ENCODE measurements around the gene GEMIN5. TPM values are rescaled to one million over a fixed set of nuclear protein-coding genes. Genes with fewer than 3 reads are reported as not detected.

The GEMIN5 gene
- total and polyA plus RNA-seq, 2 of the 8 experiments (the other 6 are each of a cell fraction or from before 2014, with no cell fraction given): 12.8 to 47.0 TPM

DNA sequence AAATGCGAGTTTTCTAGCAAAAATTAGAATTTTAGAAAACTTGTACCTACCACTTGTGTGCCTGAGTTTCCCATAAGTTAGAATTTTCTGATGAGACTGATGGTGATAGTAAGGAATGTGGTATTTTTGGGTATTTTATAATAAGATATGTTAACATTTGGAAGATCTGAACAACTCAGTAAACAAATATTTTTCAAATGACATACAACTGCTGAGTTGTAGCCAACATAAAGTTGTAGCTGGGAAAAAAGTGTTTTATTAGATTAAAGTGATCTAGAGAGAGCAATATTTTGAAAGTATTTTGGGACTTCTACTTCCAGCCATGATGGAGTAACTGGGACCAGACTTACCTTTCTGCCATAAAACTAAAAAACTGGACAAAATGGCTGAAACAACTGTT, 37.9 kb downstream of the GEMIN5 start (continued):
- no peak for TF ChIP-seq SIN3A (conservative IDR thresholded peaks at IDR 0.05 in 1 of 2, IDR thresholded peaks at IDR 0.05 in 1 of 2; ENCODE audit: low read depth in 1 of 2, low read length in 2 of 2)
- TF ChIP-seq RXRA (IDR thresholded peaks at IDR 0.05; ENCODE audit: insufficient read depth, low read depth, low read length): no peak
- no peak for TF ChIP-seq TAF1 (IDR thresholded peaks at IDR 0.05; ENCODE audit: low read depth, low read length)
- TF ChIP-seq, protein P1, sequence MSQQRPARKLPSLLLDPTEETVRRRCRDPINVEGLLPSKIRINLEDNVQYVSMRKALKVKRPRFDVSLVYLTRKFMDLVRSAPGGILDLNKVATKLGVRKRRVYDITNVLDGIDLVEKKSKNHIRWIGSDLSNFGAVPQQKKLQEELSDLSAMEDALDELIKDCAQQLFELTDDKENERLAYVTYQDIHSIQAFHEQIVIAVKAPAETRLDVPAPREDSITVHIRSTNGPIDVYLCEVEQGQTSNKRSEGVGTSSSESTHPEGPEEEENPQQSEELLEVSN (IDR thresholded peaks at IDR 0.05): no peak
- TF ChIP-seq SP1 (IDR thresholded peaks at IDR 0.05; ENCODE audit: low read depth, low read length): no peak
- no peak for TF ChIP-seq ZNF274 (IDR thresholded peaks at IDR 0.05; ENCODE audit: borderline replicate concordance, extremely low read depth, low read length)

Data from H1 (cell line).